Gastrocnemius medialis (tissue), 4 donors: Measurements from ENCODE around the gene MSI2. TPM values are rescaled to one million over a fixed set of nuclear protein-coding genes. Genes with fewer than 3 reads are reported as not detected.
A peak's percentile ranks its signal among the peaks of the same experiment; 100 is the strongest.

Source experiments
- ATAC-seq, 2 donors: fragments of 150-250 bp; one replicate each; pipeline ENCODE4 v1.9.1; 2016
- DNase-seq, 2 donors: peaks; one replicate each; pipeline ENCODE4 v3.0.0-alpha.2; 2019
- H3K27ac ChIP-seq, 4 donors: fragments of 200-600 bp; sonication (generic); 1 replicate in 1 of 4; 2 replicates in 3 of 4; pipeline ENCODE4 v1.5.1; 2016 to 2018; ENCODE audit warnings: mild to moderate bottlenecking in 2 of 4, moderate library complexity in 1 of 4
- H3K27me3 ChIP-seq, 3 donors: fragments of 200-600 bp; sonication (generic) in 2 of 3; 1 replicate in 1 of 3; 2 replicates in 2 of 3; pipeline versions ENCODE4 v1.5.1 to v1.6.0; 2016 to 2019; ENCODE audit warnings: mild to moderate bottlenecking in 1 of 3, moderate library complexity in 1 of 3
- H3K36me3 ChIP-seq, 2 donors: fragments of 200-600 bp; sonication (generic) in 1 of 2; one replicate each; pipeline ENCODE4 v1.5.1; 2017 to 2018
- H3K4me1 ChIP-seq, 2 donors: fragments of 200-600 bp; sonication (generic) in 1 of 2; one replicate each; pipeline ENCODE4 v1.5.1; 2016 to 2017; ENCODE audit warnings: mild to moderate bottlenecking in 2 of 2
- H3K4me3 ChIP-seq, 4 donors: fragments of 200-600 bp; sonication (generic) in 3 of 4; 1 replicate in 1 of 4; 2 replicates in 3 of 4; pipeline ENCODE4 v1.5.1; 2016 to 2019; ENCODE audit warnings: mild to moderate bottlenecking in 2 of 4
- H3K9me3 ChIP-seq, 3 donors: fragments of 200-600 bp; sonication (generic) in 2 of 3; 1 replicate in 1 of 3; 2 replicates in 2 of 3; pipeline ENCODE4 v1.5.1; 2016 to 2019
- CTCF ChIP-seq, 5 experiments: fragments of 450-650 bp in 3 of 5; fragments of 200-600 bp in 2 of 5; sonication (generic) in 2 of 5; IDR thresholded peaks in 4 of 5; conservative IDR thresholded peaks in 1 of 5; 1 replicate in 4 of 5; 2 replicates in 1 of 5; pipeline ENCODE4 v1.5.1; 2016 to 2019; ENCODE audit warnings: antibody characterized with exemption in 5 of 5, mild to moderate bottlenecking in 3 of 5, moderate library complexity in 3 of 5
- POLR2A ChIP-seq, 2 donors: fragments of 450-650 bp; IDR thresholded peaks; one replicate each; pipeline ENCODE4 v1.6.1; 2017; ENCODE audit warnings: antibody characterized with exemption in 2 of 2, mild to moderate bottlenecking in 2 of 2, moderate library complexity in 2 of 2
- in situ Hi-C, 4 donors: fragments of 200-750 bp; cut with MboI; loops; one replicate each; pipeline versions ENCODE4 v1.15.0 to v1.8.0; 2017; ENCODE audit warnings: low sequenced_read_pairs in 4 of 4
- intact Hi-C: fragments of 100-400 bp; cut with DNase I; formaldehyde crosslinking; loops from one replicate; pipeline ENCODE4 v1.15.1; 2023; ENCODE audit warnings: low total_unique reads
- total RNA-seq, 4 donors: library from RNA; depleted of rRNA; stranded (reverse); fragments of >200 nt; gene quantifications; one replicate each; pipeline versions ENCODE4 v1.1.0 to v1.2.3, GENCODE V29; 2016

The MSI2 gene
- total RNA-seq, 4 donors from 2014 or later: 33.1 to 66.2 (median 48.5) TPM

- Histone ChIP-seq H3K36me3 (no peaks in the 10 kb centered on the region), H3K9me3 (no peaks in the 10 kb centered on the region), H3K27me3 (no peaks in the 10 kb centered on the region), H3K27ac (peak overlapping the region in 2 of 4 donors; percentile 3 to 51), H3K4me1 (peaks cover 44 to 60% of the 10 kb centered on the region in 2 donors), H3K4me3 (no peak overlapping the region)
- intact Hi-C loops: no loop called here
- DNase-seq (no peak), ATAC-seq (no peak)
- in situ Hi-C loops: no loop called here
- TF ChIP-seq POLR2A (IDR thresholded peaks at IDR 0.05) (no peak), CTCF (IDR thresholded peaks at IDR 0.05 in 4 of 5, conservative IDR thresholded peaks at IDR 0.05 in 1 of 5) (no peak)
These were observed 52.3 kb downstream of the MSI2 start for GRCh38 chr17:57308543-57309186.

GRCh38 chr17:57309479-57309878 is 53.2 kb downstream of the MSI2 start:
- ATAC-seq (no peak), DNase-seq (no peak)
- Histone ChIP-seq H3K27me3 (no peaks in the 10 kb centered on the region), H3K36me3 (no peaks in the 10 kb centered on the region), H3K9me3 (no peaks in the 10 kb centered on the region), H3K4me1 (peaks cover 45 to 63% of the 10 kb centered on the region in 2 donors), H3K27ac (peak overlapping the region in 3 of 4 donors; percentile 13 to 51 (median 37)), H3K4me3 (no peak overlapping the region)
- no peak for TF ChIP-seq CTCF (IDR thresholded peaks at IDR 0.05 in 4 of 5, conservative IDR thresholded peaks at IDR 0.05 in 1 of 5)
- TF ChIP-seq POLR2A (IDR thresholded peaks at IDR 0.05): no peak
- intact Hi-C loops (no loop called here), in situ Hi-C loops (no loop called here)

GRCh38 chr17:57311281-57312216 is 55.2 kb downstream of the MSI2 start:
- Histone ChIP-seq H3K27ac (no peak overlapping the region), H3K36me3 (no peaks in the 10 kb centered on the region), H3K4me1 (peaks cover 52 to 54% of the 10 kb centered on the region in 2 donors), H3K27me3 (no peaks in the 10 kb centered on the region), H3K9me3 (no peaks in the 10 kb centered on the region), H3K4me3 (no peak overlapping the region)
- intact Hi-C loops (no loop called here), in situ Hi-C loops (no loop called here)
- ATAC-seq: no peak
- no peak for TF ChIP-seq CTCF (IDR thresholded peaks at IDR 0.05 in 4 of 5, conservative IDR thresholded peaks at IDR 0.05 in 1 of 5)
- no peak for TF ChIP-seq POLR2A (IDR thresholded peaks at IDR 0.05)
- no peak for DNase-seq

- Histone ChIP-seq H3K27ac (no peak overlapping the region), H3K4me3 (no peak overlapping the region), H3K36me3 (no peaks in the 10 kb centered on the region), H3K4me1 (peaks cover 48 to 52% of the 10 kb centered on the region in 2 donors), H3K9me3 (no peaks in the 10 kb centered on the region), H3K27me3 (no peaks in the 10 kb centered on the region)
- no peak for TF ChIP-seq POLR2A (IDR thresholded peaks at IDR 0.05)
- TF ChIP-seq CTCF (IDR thresholded peaks at IDR 0.05 in 4 of 5, conservative IDR thresholded peaks at IDR 0.05 in 1 of 5): no peak
- in situ Hi-C loops (no loop called here), intact Hi-C loops (no loop called here)
- ATAC-seq: no peak
- DNase-seq: no peak
These were observed 55.9 kb downstream of the MSI2 start for GRCh38 chr17:57312242-57312641.
